ENCODE data around the gene RAPGEF6.

- TF ChIP-seq EZH2phosphoT487 (IDR thresholded peaks at IDR 0.05; ENCODE audit: insufficient read depth, low read depth) (no peak), EZH2 (IDR thresholded peaks at IDR 0.05; ENCODE audit: insufficient read depth, poor library complexity, severe bottlenecking) (no peak)
These were observed 257.2 kb downstream of the RAPGEF6 start for GRCh38 chr5:131377785-131378325.

All from GM23248 (cell line).